ENCODE data around the gene PPM1B. TPM values are rescaled to one million over a fixed set of nuclear protein-coding genes. Genes with fewer than 3 reads are reported as not detected.
"Not testable (repeated sequence)": the region's sequence is repeated elsewhere in the genome, so short reads cannot be mapped to it uniquely, and the experiment has no call there.

Gene PPM1B
- total and polyA plus RNA-seq, 2 donors (not counting 3 experiments of a cell fraction or from before 2014, with no cell fraction given): 8.0 to 24.1 TPM

DNA sequence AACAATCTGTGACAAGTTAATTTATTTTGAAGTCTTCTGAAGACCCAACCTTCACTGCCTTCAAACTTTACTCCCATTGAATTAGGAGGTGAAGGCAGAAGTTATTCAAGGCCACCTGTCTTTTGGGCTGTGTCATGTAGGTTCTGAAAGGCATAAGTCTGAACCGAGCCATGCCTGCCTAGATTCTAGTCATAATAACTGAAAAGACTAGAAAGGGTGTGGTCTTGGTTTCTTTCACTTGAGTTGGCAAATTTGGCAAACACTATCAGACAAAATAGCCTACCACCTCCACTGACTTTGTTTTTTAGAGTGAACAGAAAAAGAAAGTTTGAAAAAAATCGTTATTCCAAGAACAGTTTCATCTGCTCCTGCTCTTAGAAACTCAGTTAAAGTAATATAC lies 38.4 kb downstream of the PPM1B start:
- peaks cover 2% of the 10 kb centered on the region for H4K20me1 ChIP-seq (replicated peaks; ENCODE audit: control insufficient read depth, extremely low read depth, insufficient read depth, low read length)
- H3K9me3 ChIP-seq (replicated peaks; ENCODE audit: control insufficient read depth, insufficient read depth, low read length): no peaks in the 10 kb centered on the region
- no peak overlapping the region for H3K9ac ChIP-seq (replicated peaks; ENCODE audit: extremely low read depth, insufficient read depth, low read length)
- no peaks in the 10 kb centered on the region for H3K36me3 ChIP-seq (ENCODE audit: control insufficient read depth in 2 of 2, extremely low read depth in 1 of 2, insufficient read depth in 2 of 2, low read length in 2 of 2)
- no peak for FAIRE-seq
- TF ChIP-seq EZH2 (IDR thresholded peaks at IDR 0.05; ENCODE audit: borderline replicate concordance, low read depth, low read length, severe bottlenecking): no peak
- TF ChIP-seq POLR2AphosphoS5 (IDR thresholded peaks at IDR 0.05; ENCODE audit: insufficient read depth, low read depth, low read length): no peak
- no peak for TF ChIP-seq JUN (IDR thresholded peaks at IDR 0.05; ENCODE audit: borderline replicate concordance, insufficient read depth, insufficient read length, low read depth)
- no peak for TF ChIP-seq POLR2A (IDR thresholded peaks at IDR 0.05; ENCODE audit: low read depth, low read length)
- TF ChIP-seq MYC (IDR thresholded peaks at IDR 0.05; ENCODE audit: low read depth, low read length): no peak
- TF ChIP-seq FOS (IDR thresholded peaks at IDR 0.05; ENCODE audit: borderline replicate concordance, insufficient read depth, low read length): no peak
- no peak for TF ChIP-seq CTCF (IDR thresholded peaks at IDR 0.05; ENCODE audit: extremely low read depth in 1 of 2, insufficient read depth in 1 of 2, low read depth in 1 of 2, low read length in 2 of 2)
- no peak for TF ChIP-seq GATA2 (IDR thresholded peaks at IDR 0.05; ENCODE audit: insufficient read depth, insufficient read length, low read depth, low read length)
- TF ChIP-seq, protein P1, sequence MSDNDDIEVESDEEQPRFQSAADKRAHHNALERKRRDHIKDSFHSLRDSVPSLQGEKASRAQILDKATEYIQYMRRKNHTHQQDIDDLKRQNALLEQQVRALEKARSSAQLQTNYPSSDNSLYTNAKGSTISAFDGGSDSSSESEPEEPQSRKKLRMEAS (IDR thresholded peaks at IDR 0.05; ENCODE audit: insufficient read depth, insufficient read length): no peak
- H3K4me2 ChIP-seq (ENCODE audit: insufficient read depth, low read length): no peak overlapping the region
- H3K4me3 ChIP-seq (replicated peaks in 1 of 3; ENCODE audit: insufficient read depth in 1 of 3, low read depth in 1 of 3, low read length in 3 of 3): no peak overlapping the region
- H3K4me1 ChIP-seq (ENCODE audit: control insufficient read depth, extremely low read depth, insufficient read depth, low read length): peaks cover 2% of the 10 kb centered on the region
- dilution Hi-C loops (cut with MboI; ENCODE audit: extremely low pct_ligation_motif_present, low sequenced_read_pairs) (no loop called here), intact Hi-C loops (cut with micrococcal nuclease) (loop anchor here (5.0 kb wide), 1 partner anchor 1345 kb away; no protein-coding TSS in a partner anchor)
- peaks cover 10% of the 10 kb centered on the region for H3K79me2 ChIP-seq (ENCODE audit: control insufficient read depth, insufficient read depth, low read length)
- no peaks in the 10 kb centered on the region for H3K9me1 ChIP-seq (replicated peaks; ENCODE audit: control insufficient read depth, extremely low read depth, insufficient read depth, low read length)
- no peak overlapping the region for H2AFZ ChIP-seq (ENCODE audit: low read depth, low read length)
- DNase-seq (ENCODE audit: low read depth, low spot score): no peak
- CTCF ChIA-PET: no interaction called here
- BruUV-seq (replicated peaks): no TSS peak
- POLR2A ChIA-PET: no interaction called here
- no peak overlapping the region for H3K27ac ChIP-seq (ENCODE audit: insufficient read depth, low read depth, low read length)
- no peaks in the 10 kb centered on the region for H3K27me3 ChIP-seq (ENCODE audit: control insufficient read depth in 2 of 2, insufficient read depth in 2 of 2, low read length in 2 of 2)

GRCh38 chr2:44207648-44208047 lies 39.0 kb downstream of the PPM1B start:
- peaks cover 10% of the 10 kb centered on the region for H3K79me2 ChIP-seq (ENCODE audit: control insufficient read depth, insufficient read depth, low read length)
- intact Hi-C loops (cut with micrococcal nuclease): loop anchor here (5.0 kb wide), 1 partner anchor 1345 kb away; no protein-coding TSS in a partner anchor
- H3K36me3 ChIP-seq (ENCODE audit: control insufficient read depth in 2 of 2, extremely low read depth in 1 of 2, insufficient read depth in 2 of 2, low read length in 2 of 2); H3K9me3 ChIP-seq (replicated peaks; ENCODE audit: control insufficient read depth, insufficient read depth, low read length); H3K4me2 ChIP-seq (ENCODE audit: insufficient read depth, low read length); CTCF ChIA-PET; H3K9ac ChIP-seq (replicated peaks; ENCODE audit: extremely low read depth, insufficient read depth, low read length); H3K9me1 ChIP-seq (replicated peaks; ENCODE audit: control insufficient read depth, extremely low read depth, insufficient read depth, low read length); POLR2A ChIA-PET; H3K27me3 ChIP-seq (ENCODE audit: control insufficient read depth in 2 of 2, insufficient read depth in 2 of 2, low read length in 2 of 2); dilution Hi-C loops (cut with MboI; ENCODE audit: extremely low pct_ligation_motif_present, low sequenced_read_pairs); H3K4me3 ChIP-seq (replicated peaks in 1 of 3; ENCODE audit: insufficient read depth in 1 of 3, low read depth in 1 of 3, low read length in 3 of 3); H4K20me1 ChIP-seq (replicated peaks; ENCODE audit: control insufficient read depth, extremely low read depth, insufficient read depth, low read length); FAIRE-seq; DNase-seq (ENCODE audit: low read depth, low spot score); H3K27ac ChIP-seq (ENCODE audit: insufficient read depth, low read depth, low read length); H2AFZ ChIP-seq (ENCODE audit: low read depth, low read length); H3K4me1 ChIP-seq (ENCODE audit: control insufficient read depth, extremely low read depth, insufficient read depth, low read length); BruUV-seq (replicated peaks): not testable (repeated sequence)

All from endothelial cell of umbilical vein (primary cell).